Hematopoietic multipotent progenitor cell treated with erythropoietin and hydrocortisone succinate and interleukin-3 and kit ligand, for 6 days (in vitro differentiated cells): ENCODE measurements around the gene MOGAT2.

Source experiments
- DNase-seq: peaks from one replicate; pipeline ENCODE4 v3.0.0-alpha.2; 2015

The MOGAT2 gene

DNA sequence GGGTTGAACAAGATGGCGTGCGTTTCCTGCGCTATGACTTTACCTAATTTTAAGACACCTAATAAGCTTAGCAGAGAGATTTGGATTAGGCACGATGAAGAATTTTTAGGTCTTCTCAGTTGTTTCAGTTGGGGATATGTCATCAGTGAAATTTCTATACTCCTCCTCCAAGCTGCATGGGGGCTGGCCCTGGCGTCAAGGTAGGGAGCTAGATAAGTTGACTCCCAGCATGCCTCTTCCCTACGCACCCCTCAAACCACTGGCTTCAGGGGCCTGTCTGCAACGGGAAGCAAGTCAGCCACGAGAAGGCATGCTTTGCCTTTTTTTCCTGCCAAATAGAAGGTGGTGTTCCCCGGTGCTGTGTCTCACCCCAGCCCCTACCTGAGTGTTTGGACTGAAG, 64.2 kb downstream of the MOGAT2 start:
- DNase-seq: no peak
